CD8-positive, alpha-beta memory T cell (primary cell): Measurements from ENCODE around the gene RASA1. TPM values are rescaled to one million over a fixed set of nuclear protein-coding genes. Genes with fewer than 3 reads are reported as not detected.

ENCODE experiments used
- CTCF ChIA-PET: fragments of 350-600 bp; sonication (Branson Sonifier 250); formaldehyde crosslinking; loops from one replicate; lab custom pipeline; 2021; ENCODE audit warnings: antibody characterized with exemption; lab: Charles Lee
- POLR2A ChIA-PET: fragments of 350-600 bp; sonication (Branson Sonifier 250); formaldehyde crosslinking; loops from one replicate; lab custom pipeline; 2021; ENCODE audit warnings: antibody characterized with exemption; lab: Charles Lee
- DNase-seq, 5 donors: peaks; one replicate each; pipeline versions ENCODE4 v3.0.0 to v3.0.0-alpha.2; 2020 to 2022; ENCODE audit warnings: mixed read lengths in 1 of 5
- H3K27ac ChIP-seq: one replicate; pipeline ENCODE4 v1.7.0; 2013; ENCODE audit warnings: low read depth, mild to moderate bottlenecking, low read length, moderate library complexity
- H3K27me3 ChIP-seq: 2 replicates; pipeline ENCODE4 v1.7.0; 2013; ENCODE audit warnings: low read length, mild to moderate bottlenecking; ENCODE audit not compliant: insufficient read depth, poor library complexity, severe bottlenecking
- H3K36me3 ChIP-seq: 2 replicates; pipeline ENCODE4 v1.7.0; 2013; ENCODE audit warnings: mild to moderate bottlenecking, low read length, moderate library complexity; ENCODE audit not compliant: insufficient read depth
- H3K4me1 ChIP-seq: 2 replicates; pipeline ENCODE4 v1.7.0; 2013; ENCODE audit warnings: mild to moderate bottlenecking, low read length, moderate library complexity; ENCODE audit not compliant: insufficient read depth
- H3K4me3 ChIP-seq: 2 replicates; pipeline ENCODE4 v1.7.0; 2013; ENCODE audit warnings: mild to moderate bottlenecking, low read length
- H3K9me3 ChIP-seq: 2 replicates; pipeline ENCODE4 v1.7.0; 2013; ENCODE audit warnings: mild to moderate bottlenecking, low read length
- H3K27ac Mint-ChIP-seq, 8 donors: one replicate each; pipeline ENCODE4 v1.8.0; 2020 to 2021; ENCODE audit warnings: mixed read lengths in 8 of 8, mild to moderate bottlenecking in 6 of 8, inconsistent platforms in 3 of 8, moderate library complexity in 3 of 8
- H3K27me3 Mint-ChIP-seq, 2 donors: one replicate each; pipeline ENCODE4 v1.8.0; 2020 to 2021; ENCODE audit warnings: mixed read lengths in 2 of 2, mild to moderate bottlenecking in 1 of 2, moderate library complexity in 1 of 2
- H3K36me3 Mint-ChIP-seq, 3 donors: one replicate each; pipeline ENCODE4 v1.8.0; 2020 to 2021; ENCODE audit warnings: mixed read lengths in 3 of 3, inconsistent platforms in 1 of 3, mild to moderate bottlenecking in 1 of 3
- H3K4me1 Mint-ChIP-seq, 3 donors: one replicate each; pipeline ENCODE4 v1.8.0; 2020 to 2021; ENCODE audit warnings: mixed read lengths in 3 of 3, inconsistent platforms in 1 of 3, mild to moderate bottlenecking in 1 of 3
- H3K4me3 Mint-ChIP-seq, 7 donors: one replicate each; pipeline ENCODE4 v1.8.0; 2020 to 2021; ENCODE audit warnings: mixed read lengths in 7 of 7, mild to moderate bottlenecking in 6 of 7, moderate library complexity in 4 of 7, inconsistent platforms in 2 of 7
- H3K9me3 Mint-ChIP-seq, 5 donors: one replicate each; pipeline ENCODE4 v1.8.0; 2020 to 2022; ENCODE audit warnings: mixed read lengths in 5 of 5, mild to moderate bottlenecking in 3 of 5, moderate library complexity in 2 of 5, inconsistent platforms in 1 of 5
- polyA plus RNA-seq: library from polyadenylated mRNA; unstranded; fragments of 300-500 nt; fragmentation: Illumina TruSeq; gene quantifications from one replicate; pipeline ENCODE4 v1.2.3, GENCODE V29; 2021
- total RNA-seq, 2 experiments: library from RNA; stranded (reverse); gene quantifications; one replicate each; pipeline ENCODE4 v1.2.3, GENCODE V29; 2021

Gene RASA1
- total and polyA plus RNA-seq, 3 experiments from 2014 or later, result 8.0 to 27.1 (median 24.0) TPM

DNA sequence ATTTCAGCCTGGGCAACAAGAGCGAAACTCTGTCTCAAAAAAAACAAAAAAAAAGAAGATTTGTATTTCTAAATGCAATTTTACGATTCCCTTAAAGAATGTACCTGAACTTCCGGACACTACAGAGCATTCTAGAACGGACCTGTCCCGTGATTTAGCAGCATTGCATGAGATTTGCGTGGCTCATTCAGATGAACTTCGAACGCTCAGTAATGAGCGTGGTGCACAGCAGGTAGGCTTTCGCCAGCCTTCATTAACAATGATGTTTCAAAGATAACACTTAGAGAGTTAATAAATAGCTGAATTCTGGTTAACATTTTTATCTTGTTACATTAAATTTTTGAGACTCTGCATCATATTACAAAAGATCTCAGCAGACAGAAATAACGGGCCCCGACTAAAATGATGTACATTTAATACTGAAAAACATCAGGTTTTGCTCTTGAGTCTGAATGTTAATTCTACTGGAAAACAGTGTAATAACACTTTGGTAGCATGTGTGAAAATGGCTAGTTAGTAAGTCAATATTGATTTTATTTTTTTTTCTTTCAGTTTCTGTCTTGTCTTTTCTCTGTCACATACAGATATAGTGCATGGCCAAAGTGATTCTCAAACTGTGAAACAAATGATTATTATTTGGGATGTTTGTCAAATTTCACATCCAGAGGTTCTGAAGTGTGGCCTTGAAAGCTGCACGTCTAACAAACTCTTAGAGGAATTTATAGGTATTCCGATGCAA, 121.8 kb downstream of the RASA1 start:
- Histone ChIP-seq H3K36me3 (peaks cover 63% of the 10 kb centered on the region), H3K9me3 (no peaks in the 10 kb centered on the region), H3K4me1 (no peaks in the 10 kb centered on the region), H3K27me3 (no peaks in the 10 kb centered on the region), H3K27ac (no peak overlapping the region), H3K4me3 (no peak overlapping the region)
- Mint-ChIP-seq H3K27me3 (no peaks in the 10 kb centered on the region), H3K9me3 (no peaks in the 10 kb centered on the region), H3K4me1 (peaks cover 22 to 37% (median 33%) of the 10 kb centered on the region in 3 donors), H3K4me3 (no peak overlapping the region), H3K36me3 (peaks cover 9 to 88% (median 25%) of the 10 kb centered on the region in 3 donors), H3K27ac (peak overlapping the region in 7 of 8 donors; percentile 1 to 76 (median 50))
- ChIA-PET CTCF (no interaction called here), POLR2A (no interaction called here)
- DNase-seq, result no peak

DNA sequence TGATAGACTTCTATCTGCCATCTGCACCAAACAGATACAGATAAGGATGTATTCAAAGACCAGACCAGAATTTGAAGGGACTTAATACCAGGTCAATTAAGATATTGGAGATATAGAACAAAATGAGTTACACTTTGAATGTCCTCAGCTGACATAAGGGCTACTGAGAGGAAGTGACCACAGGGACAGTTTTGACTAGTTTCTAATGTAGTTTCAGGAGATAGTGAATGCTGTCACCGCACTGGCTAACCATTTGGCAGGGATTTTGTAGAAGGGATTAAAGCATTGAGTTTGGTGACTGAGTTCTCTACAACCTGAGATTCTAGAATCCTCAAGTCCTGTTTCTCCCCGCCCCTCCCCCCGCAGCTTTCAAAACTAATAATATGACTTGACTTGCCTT, 122.4 kb downstream of the RASA1 start:
- Histone ChIP-seq H3K9me3 (no peaks in the 10 kb centered on the region), H3K4me1 (no peaks in the 10 kb centered on the region), H3K36me3 (peaks cover 69% of the 10 kb centered on the region), H3K27ac (no peak overlapping the region), H3K4me3 (no peak overlapping the region), H3K27me3 (no peaks in the 10 kb centered on the region)
- POLR2A ChIA-PET, result no interaction called here
- no peaks in the 10 kb centered on the region for H3K27me3 Mint-ChIP-seq
- H3K27ac Mint-ChIP-seq, result peak overlapping the region in 7 of 8 donors; percentile 39 to 76 (median 59)
- H3K36me3 Mint-ChIP-seq, result peaks cover 9 to 92% (median 25%) of the 10 kb centered on the region in 3 donors
- DNase-seq, result no peak
- peaks cover 25 to 39% (median 37%) of the 10 kb centered on the region in 3 donors for H3K4me1 Mint-ChIP-seq
- CTCF ChIA-PET, result no interaction called here
- no peaks in the 10 kb centered on the region for H3K9me3 Mint-ChIP-seq
- no peak overlapping the region for H3K4me3 Mint-ChIP-seq

DNA sequence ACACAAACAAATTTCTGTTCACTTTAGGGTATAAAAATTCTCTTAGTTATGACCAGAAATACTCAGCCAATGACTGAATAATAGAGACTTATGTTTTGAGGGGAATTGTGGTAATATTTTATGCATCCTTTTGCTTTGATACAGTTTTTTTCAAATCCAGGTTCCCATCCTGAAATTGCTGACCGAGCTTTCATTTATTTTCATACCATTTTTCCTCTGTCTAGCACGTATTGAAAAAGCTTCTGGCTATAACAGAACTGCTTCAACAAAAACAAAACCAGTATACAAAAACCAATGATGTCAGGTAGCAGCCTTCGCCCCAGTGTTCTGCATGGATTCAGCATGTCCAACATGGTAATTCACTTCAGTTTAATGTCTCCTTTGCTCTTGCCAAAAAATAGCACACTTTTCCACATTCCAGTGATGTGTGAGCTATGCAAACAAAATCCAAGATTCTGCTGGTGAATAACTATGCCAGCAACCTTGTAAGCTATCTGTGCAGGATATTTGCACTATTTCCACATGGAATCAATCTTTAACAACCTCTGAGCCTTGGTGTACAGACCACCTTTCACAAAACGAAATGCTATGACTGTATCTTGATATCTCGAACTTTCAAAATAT, 123.0 kb downstream of the RASA1 start:
- Mint-ChIP-seq H3K27me3 (no peaks in the 10 kb centered on the region), H3K27ac (peak overlapping the region in 7 of 8 donors; percentile 17 to 70 (median 65)), H3K4me1 (peaks cover 28 to 44% (median 42%) of the 10 kb centered on the region in 3 donors), H3K4me3 (no peak overlapping the region), H3K9me3 (no peaks in the 10 kb centered on the region), H3K36me3 (peaks cover 9 to 95% (median 25%) of the 10 kb centered on the region in 3 donors)
- POLR2A ChIA-PET, result no interaction called here
- CTCF ChIA-PET, result no interaction called here
- no peaks in the 10 kb centered on the region for H3K9me3 ChIP-seq
- no peak overlapping the region for H3K27ac ChIP-seq
- peaks cover 69% of the 10 kb centered on the region for H3K36me3 ChIP-seq
- no peaks in the 10 kb centered on the region for H3K4me1 ChIP-seq
- H3K4me3 ChIP-seq, result no peak overlapping the region
- H3K27me3 ChIP-seq, result no peaks in the 10 kb centered on the region
- DNase-seq, result no peak

DNA sequence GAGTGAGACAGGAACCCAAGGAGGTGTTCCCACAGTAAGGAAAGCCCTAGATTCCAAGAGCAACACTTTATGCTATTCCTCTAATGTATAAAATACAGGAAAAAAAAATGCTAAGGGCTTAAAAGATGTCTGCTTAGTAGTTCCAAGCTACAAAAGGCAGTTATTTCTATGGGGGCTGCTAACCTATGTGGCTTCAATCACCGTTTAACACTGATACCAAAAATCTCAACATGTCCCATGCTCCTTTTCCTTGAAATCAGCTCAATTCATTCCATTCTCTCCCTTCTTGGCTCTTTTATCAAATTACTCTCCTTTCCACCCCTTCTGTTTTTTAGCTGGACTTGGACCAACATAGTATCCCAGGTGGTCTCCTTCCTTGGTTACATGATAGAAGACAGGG, 124.5 kb downstream of the RASA1 start:
- Mint-ChIP-seq H3K4me1 (peaks cover 28 to 51% (median 42%) of the 10 kb centered on the region in 3 donors), H3K4me3 (no peak overlapping the region), H3K27ac (peak overlapping the region in 7 of 8 donors; percentile 24 to 84 (median 58)), H3K9me3 (no peaks in the 10 kb centered on the region), H3K27me3 (no peaks in the 10 kb centered on the region), H3K36me3 (peaks cover 12 to 93% (median 20%) of the 10 kb centered on the region in 3 donors)
- ChIA-PET POLR2A (interaction anchor here (0.6 kb wide), 1 partner anchor 267 kb away, joined by 3 read pairs; no protein-coding TSS in a partner anchor), CTCF (no interaction called here)
- no peaks in the 10 kb centered on the region for H3K4me1 ChIP-seq
- DNase-seq, result no peak
- H3K4me3 ChIP-seq, result no peak overlapping the region
- no peaks in the 10 kb centered on the region for H3K9me3 ChIP-seq
- H3K27ac ChIP-seq, result no peak overlapping the region
- H3K36me3 ChIP-seq, result peaks cover 58% of the 10 kb centered on the region
- H3K27me3 ChIP-seq, result no peaks in the 10 kb centered on the region

DNA sequence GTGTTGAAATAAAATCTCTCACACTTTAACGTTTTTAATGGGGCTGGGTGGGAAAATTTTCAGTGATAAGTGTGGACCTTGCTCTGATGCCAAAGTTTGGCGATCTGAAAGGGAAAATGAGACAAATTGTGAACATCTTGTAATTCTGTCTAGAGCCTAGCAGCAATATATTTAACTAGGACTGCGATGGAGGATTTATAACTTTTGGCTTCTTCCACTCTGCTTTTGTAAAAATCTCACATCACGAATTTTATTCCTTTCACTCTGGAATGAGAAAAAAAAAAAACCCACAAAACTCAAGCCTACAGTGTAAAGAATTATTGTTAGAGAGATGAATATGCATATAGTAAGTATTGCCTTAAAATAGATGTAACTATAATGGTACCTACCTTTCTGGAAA, 125.1 kb downstream of the RASA1 start:
- Histone ChIP-seq H3K9me3 (no peaks in the 10 kb centered on the region), H3K4me3 (no peak overlapping the region), H3K4me1 (no peaks in the 10 kb centered on the region), H3K27ac (no peak overlapping the region), H3K36me3 (peaks cover 53% of the 10 kb centered on the region), H3K27me3 (no peaks in the 10 kb centered on the region)
- Mint-ChIP-seq H3K27me3 (no peaks in the 10 kb centered on the region), H3K27ac (peak overlapping the region in 7 of 8 donors; percentile 17 to 84 (median 57)), H3K4me1 (peaks cover 28 to 51% (median 45%) of the 10 kb centered on the region in 3 donors), H3K4me3 (no peak overlapping the region), H3K36me3 (peaks cover 12 to 93% (median 17%) of the 10 kb centered on the region in 3 donors), H3K9me3 (no peaks in the 10 kb centered on the region)
- ChIA-PET POLR2A (interaction anchor here (0.6 kb wide), 1 partner anchor 267 kb away, joined by 3 read pairs; no protein-coding TSS in a partner anchor), CTCF (no interaction called here)
- no peak for DNase-seq

DNA sequence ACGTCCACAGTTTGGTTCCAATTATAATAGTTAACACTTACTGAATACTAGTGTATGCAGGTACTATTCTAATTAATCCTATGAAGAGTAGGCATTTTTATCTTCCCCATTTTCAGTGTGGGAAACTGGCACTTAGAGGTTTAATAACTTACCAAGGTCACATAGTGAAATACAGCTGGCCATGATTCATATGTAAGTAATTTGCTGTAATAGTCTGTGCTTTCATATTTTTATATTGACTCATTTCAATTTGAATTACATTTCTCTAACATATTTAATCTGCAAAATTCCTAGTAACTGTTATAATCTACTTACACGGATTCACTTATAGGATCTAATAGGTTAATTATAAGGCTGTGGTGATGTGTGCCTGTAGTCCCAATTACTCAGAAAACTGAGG, 125.6 kb downstream of the RASA1 start:
- DNase-seq, result no peak
- no peak overlapping the region for H3K27ac ChIP-seq
- H3K27me3 Mint-ChIP-seq, result no peaks in the 10 kb centered on the region
- no peak overlapping the region for H3K4me3 Mint-ChIP-seq
- peaks cover 12 to 93% (median 17%) of the 10 kb centered on the region in 3 donors for H3K36me3 Mint-ChIP-seq
- H3K4me1 ChIP-seq, result no peaks in the 10 kb centered on the region
- no peaks in the 10 kb centered on the region for H3K9me3 Mint-ChIP-seq
- peaks cover 29 to 47% (median 46%) of the 10 kb centered on the region in 3 donors for H3K4me1 Mint-ChIP-seq
- H3K36me3 ChIP-seq, result peaks cover 52% of the 10 kb centered on the region
- H3K9me3 ChIP-seq, result no peaks in the 10 kb centered on the region
- no peaks in the 10 kb centered on the region for H3K27me3 ChIP-seq
- no peak overlapping the region for H3K4me3 ChIP-seq
- ChIA-PET CTCF (interaction anchor here (1.1 kb wide), 1 partner anchor 10 kb away, joined by 6 read pairs; no protein-coding TSS in a partner anchor), POLR2A (no interaction called here)
- no peak overlapping the region for H3K27ac Mint-ChIP-seq

DNA sequence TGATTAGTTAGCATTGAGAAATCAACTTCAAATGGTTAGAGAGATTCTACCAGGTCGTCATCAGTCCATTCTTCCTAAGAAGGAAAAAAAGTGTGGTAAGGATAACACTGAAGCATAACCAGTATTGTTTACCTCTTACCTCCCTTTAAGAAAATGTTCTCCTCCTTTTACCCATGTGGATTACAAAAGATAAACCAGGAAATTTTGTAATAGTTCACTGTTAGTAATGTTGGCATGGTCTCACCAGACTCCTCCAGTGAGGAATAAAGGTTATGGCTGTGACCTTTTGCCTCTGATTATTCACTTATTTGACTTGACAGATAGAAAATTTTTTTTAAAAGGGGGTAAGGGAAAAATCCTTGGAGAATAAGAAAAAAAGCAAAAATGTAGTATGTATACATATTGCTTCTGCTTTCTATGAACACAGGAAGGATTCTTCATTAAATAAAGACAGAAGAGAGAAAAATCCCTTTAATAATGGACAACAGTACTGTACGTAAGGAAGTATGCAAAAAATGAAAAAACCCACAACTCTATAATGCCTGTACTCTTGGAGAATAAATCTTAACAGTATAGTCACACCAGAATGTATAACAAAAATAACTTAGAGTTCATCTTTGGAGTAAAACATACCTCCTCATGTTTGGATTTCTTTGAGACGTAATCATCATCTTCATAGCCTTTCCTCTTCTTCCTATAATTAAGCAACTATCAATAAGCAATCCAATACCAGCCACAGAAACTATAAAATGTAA, 126.9 kb downstream of the RASA1 start:
- H3K4me3 Mint-ChIP-seq, result no peak overlapping the region
- peaks cover 32 to 53% (median 50%) of the 10 kb centered on the region in 3 donors for H3K4me1 Mint-ChIP-seq
- POLR2A ChIA-PET, result no interaction called here
- H3K27me3 Mint-ChIP-seq, result no peaks in the 10 kb centered on the region
- Histone ChIP-seq H3K36me3 (peaks cover 59% of the 10 kb centered on the region), H3K27ac (no peak overlapping the region), H3K9me3 (no peaks in the 10 kb centered on the region), H3K27me3 (no peaks in the 10 kb centered on the region), H3K4me3 (no peak overlapping the region), H3K4me1 (peaks cover 2% of the 10 kb centered on the region)
- peak overlapping the region in 5 of 8 donors; percentile 9 to 86 (median 52) for H3K27ac Mint-ChIP-seq
- DNase-seq, result no peak
- no peaks in the 10 kb centered on the region for H3K9me3 Mint-ChIP-seq
- H3K36me3 Mint-ChIP-seq, result peaks cover 9 to 96% (median 16%) of the 10 kb centered on the region in 3 donors
- CTCF ChIA-PET, result interaction anchor here (1.1 kb wide), 1 partner anchor 9 kb away, joined by 6 read pairs; no protein-coding TSS in a partner anchor
